ENCODE results near the gene DBET.
"Not testable (repeated sequence)": the region's sequence is repeated elsewhere in the genome, so short reads cannot be mapped to it uniquely, and the experiment has no call there.

DNA sequence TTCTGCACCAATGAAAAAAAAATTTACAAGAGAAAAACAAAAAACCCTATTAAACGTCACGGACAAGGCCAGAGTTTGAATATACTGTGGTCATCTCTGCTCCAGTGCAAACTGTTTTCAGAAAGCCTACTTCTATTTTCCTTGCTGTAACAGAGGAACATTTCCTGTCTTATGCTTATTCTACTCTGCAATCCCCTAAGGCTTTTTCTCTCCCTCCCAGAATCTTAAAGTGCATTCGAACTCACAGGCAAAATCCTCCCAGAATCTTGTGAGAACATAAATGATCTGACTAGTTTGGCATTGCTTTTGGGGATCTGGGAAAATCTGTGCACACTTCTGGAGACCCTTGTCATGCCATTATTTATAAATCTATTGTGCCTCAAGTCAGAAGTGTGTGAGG lies 503 bp downstream of the DBET start:
- TF ChIP-seq, protein P1, sequence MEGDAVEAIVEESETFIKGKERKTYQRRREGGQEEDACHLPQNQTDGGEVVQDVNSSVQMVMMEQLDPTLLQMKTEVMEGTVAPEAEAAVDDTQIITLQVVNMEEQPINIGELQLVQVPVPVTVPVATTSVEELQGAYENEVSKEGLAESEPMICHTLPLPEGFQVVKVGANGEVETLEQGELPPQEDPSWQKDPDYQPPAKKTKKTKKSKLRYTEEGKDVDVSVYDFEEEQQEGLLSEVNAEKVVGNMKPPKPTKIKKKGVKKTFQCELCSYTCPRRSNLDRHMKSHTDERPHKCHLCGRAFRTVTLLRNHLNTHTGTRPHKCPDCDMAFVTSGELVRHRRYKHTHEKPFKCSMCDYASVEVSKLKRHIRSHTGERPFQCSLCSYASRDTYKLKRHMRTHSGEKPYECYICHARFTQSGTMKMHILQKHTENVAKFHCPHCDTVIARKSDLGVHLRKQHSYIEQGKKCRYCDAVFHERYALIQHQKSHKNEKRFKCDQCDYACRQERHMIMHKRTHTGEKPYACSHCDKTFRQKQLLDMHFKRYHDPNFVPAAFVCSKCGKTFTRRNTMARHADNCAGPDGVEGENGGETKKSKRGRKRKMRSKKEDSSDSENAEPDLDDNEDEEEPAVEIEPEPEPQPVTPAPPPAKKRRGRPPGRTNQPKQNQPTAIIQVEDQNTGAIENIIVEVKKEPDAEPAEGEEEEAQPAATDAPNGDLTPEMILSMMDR (IDR thresholded peaks at IDR 0.05; ENCODE audit: poor library complexity): not testable (repeated sequence)
- not testable (repeated sequence) for TF ChIP-seq EZH2 (IDR thresholded peaks at IDR 0.05; ENCODE audit: borderline replicate concordance); EZH2phosphoT487 (IDR thresholded peaks at IDR 0.05; ENCODE audit: low read depth, severe bottlenecking, unreplicated experiment)
